ENCODE data around the gene ACSM3.
"Not testable (repeated sequence)": the region's sequence is repeated elsewhere in the genome, so short reads cannot be mapped to it uniquely, and the experiment has no call there.

The ACSM3 gene

GRCh38 chr16:20768121-20768520 lies 4.3 kb downstream of the ACSM3 start:
- no peaks in the 10 kb centered on the region for H3K27me3 Mint-ChIP-seq (ENCODE audit: low read depth)
- no peaks in the 10 kb centered on the region for H3K9me3 Mint-ChIP-seq
- no peak overlapping the region for H3K4me3 Mint-ChIP-seq
- no peak overlapping the region for H3K27ac Mint-ChIP-seq
- H3K4me1 Mint-ChIP-seq (ENCODE audit: low read depth): peaks cover 9% of the 10 kb centered on the region
- no peaks in the 10 kb centered on the region for H3K36me3 Mint-ChIP-seq (ENCODE audit: low read depth)

DNA sequence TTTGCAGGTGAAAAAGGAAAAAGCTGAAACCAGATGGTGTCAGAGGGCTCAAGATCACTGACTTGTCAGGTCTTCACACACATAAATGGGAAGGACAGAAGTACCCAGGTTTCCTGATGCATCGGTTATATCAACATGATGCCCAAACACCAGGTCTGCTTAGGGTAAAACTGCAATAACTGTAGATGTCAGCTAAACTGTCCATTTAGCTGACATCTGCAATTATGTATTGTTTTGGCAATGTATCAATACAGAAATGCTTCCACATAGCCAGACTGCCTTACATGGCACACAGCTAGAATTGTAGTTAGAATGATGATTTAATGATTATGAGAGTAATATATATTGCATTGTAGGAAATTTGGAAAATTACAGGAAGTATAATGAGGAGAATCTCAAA lies 5.0 kb downstream of the ACSM3 start:
- Mint-ChIP-seq H3K27me3 (ENCODE audit: low read depth) (no peaks in the 10 kb centered on the region), H3K36me3 (ENCODE audit: low read depth) (no peaks in the 10 kb centered on the region), H3K4me1 (ENCODE audit: low read depth) (peaks cover 4% of the 10 kb centered on the region), H3K27ac (no peak overlapping the region), H3K4me3 (no peak overlapping the region), H3K9me3 (no peaks in the 10 kb centered on the region)

GRCh38 chr16:20773679-20774078 lies 9.9 kb downstream of the ACSM3 start:
- Mint-ChIP-seq H3K36me3 (ENCODE audit: low read depth) (no peaks in the 10 kb centered on the region), H3K9me3 (no peaks in the 10 kb centered on the region), H3K4me3 (no peak overlapping the region), H3K27ac (no peak overlapping the region), H3K4me1 (ENCODE audit: low read depth) (no peaks in the 10 kb centered on the region), H3K27me3 (ENCODE audit: low read depth) (no peaks in the 10 kb centered on the region)

- no peaks in the 10 kb centered on the region for H3K27me3 Mint-ChIP-seq (ENCODE audit: low read depth)
- no peaks in the 10 kb centered on the region for H3K36me3 Mint-ChIP-seq (ENCODE audit: low read depth)
- no peaks in the 10 kb centered on the region for H3K9me3 Mint-ChIP-seq
- no peak overlapping the region for H3K27ac Mint-ChIP-seq
- no peaks in the 10 kb centered on the region for H3K4me1 Mint-ChIP-seq (ENCODE audit: low read depth)
- H3K4me3 Mint-ChIP-seq: no peak overlapping the region
Observed at GRCh38 chr16:20774703-20775362, 11.0 kb downstream of the ACSM3 start.

- H3K4me1 Mint-ChIP-seq (ENCODE audit: low read depth): no peaks in the 10 kb centered on the region
- no peaks in the 10 kb centered on the region for H3K9me3 Mint-ChIP-seq
- H3K36me3 Mint-ChIP-seq (ENCODE audit: low read depth): no peaks in the 10 kb centered on the region
- H3K27ac Mint-ChIP-seq: no peak overlapping the region
- no peak overlapping the region for H3K4me3 Mint-ChIP-seq
- no peaks in the 10 kb centered on the region for H3K27me3 Mint-ChIP-seq (ENCODE audit: low read depth)
Observed at GRCh38 chr16:20781697-20782096, 17.9 kb downstream of the ACSM3 start.

- no peaks in the 10 kb centered on the region for H3K27me3 Mint-ChIP-seq (ENCODE audit: low read depth)
- H3K27ac Mint-ChIP-seq: no peak overlapping the region
- no peak overlapping the region for H3K4me3 Mint-ChIP-seq
- H3K9me3 Mint-ChIP-seq: no peaks in the 10 kb centered on the region
- H3K36me3 Mint-ChIP-seq (ENCODE audit: low read depth): no peaks in the 10 kb centered on the region
- H3K4me1 Mint-ChIP-seq (ENCODE audit: low read depth): no peaks in the 10 kb centered on the region
Observed at GRCh38 chr16:20782470-20782869, 18.7 kb downstream of the ACSM3 start.

DNA sequence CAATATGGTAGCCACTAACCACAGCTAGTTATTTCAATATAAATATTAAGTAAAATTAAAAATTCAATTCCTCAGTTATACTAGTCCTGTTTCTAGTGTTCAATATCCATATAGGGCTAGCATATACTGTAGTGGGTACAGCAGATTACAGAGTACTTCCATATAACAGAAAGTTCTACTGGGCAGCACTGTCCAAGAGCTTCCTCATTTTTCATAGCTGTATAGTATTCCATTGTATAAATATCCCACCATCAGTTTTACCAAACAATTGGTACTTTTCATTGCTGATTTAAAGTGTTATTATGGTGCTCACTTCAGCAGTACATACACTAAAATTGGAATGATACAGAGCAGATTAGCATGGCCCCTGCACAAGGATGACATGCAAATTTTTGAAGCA lies 20.4 kb downstream of the ACSM3 start:
- Mint-ChIP-seq H3K36me3 (ENCODE audit: low read depth) (no peaks in the 10 kb centered on the region), H3K4me1 (ENCODE audit: low read depth) (no peaks in the 10 kb centered on the region), H3K27ac (no peak overlapping the region), H3K9me3 (no peaks in the 10 kb centered on the region), H3K27me3 (ENCODE audit: low read depth) (no peaks in the 10 kb centered on the region), H3K4me3 (no peak overlapping the region)

- Mint-ChIP-seq H3K27ac (no peak overlapping the region), H3K4me3 (no peak overlapping the region), H3K9me3 (no peaks in the 10 kb centered on the region), H3K27me3 (ENCODE audit: low read depth) (no peaks in the 10 kb centered on the region), H3K36me3 (ENCODE audit: low read depth) (no peaks in the 10 kb centered on the region), H3K4me1 (ENCODE audit: low read depth) (no peaks in the 10 kb centered on the region)
Observed at GRCh38 chr16:20789130-20789529, 25.3 kb downstream of the ACSM3 start.

DNA sequence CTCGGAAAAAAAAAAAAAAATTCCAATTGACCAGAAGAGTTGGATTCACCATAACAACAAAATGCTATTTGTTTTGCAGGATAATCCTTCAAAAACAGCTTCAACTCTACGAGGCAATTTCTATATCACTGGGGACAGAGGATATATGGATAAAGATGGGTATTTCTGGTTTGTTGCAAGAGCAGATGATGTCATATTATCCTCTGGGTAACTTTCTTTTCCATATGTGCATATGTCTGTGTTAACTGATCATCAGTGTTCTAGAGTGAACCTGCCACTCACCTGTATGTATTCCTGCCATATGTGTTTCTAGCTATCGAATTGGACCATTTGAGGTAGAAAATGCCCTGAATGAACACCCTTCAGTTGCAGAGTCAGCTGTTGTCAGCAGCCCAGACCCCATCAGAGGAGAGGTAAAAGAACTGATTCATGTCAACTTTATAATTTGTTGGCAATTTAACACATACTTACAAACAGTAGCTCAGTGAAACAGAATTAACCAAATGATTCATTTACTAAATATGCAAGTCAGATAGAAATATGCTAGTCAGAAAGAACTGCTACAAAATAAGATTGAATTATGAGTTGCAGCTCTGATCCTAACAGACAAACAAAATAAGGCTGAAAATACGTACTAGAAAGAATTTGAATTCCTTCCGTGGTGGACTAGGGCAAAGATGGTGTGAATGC lies 28.3 kb downstream of the ACSM3 start:
- H3K36me3 Mint-ChIP-seq (ENCODE audit: low read depth): peaks cover 4% of the 10 kb centered on the region
- no peak overlapping the region for H3K27ac Mint-ChIP-seq
- H3K4me3 Mint-ChIP-seq: no peak overlapping the region
- H3K4me1 Mint-ChIP-seq (ENCODE audit: low read depth): no peaks in the 10 kb centered on the region
- no peaks in the 10 kb centered on the region for H3K9me3 Mint-ChIP-seq
- no peaks in the 10 kb centered on the region for H3K27me3 Mint-ChIP-seq (ENCODE audit: low read depth)

GRCh38 chr16:20798364-20798763 lies 34.5 kb downstream of the ACSM3 start:
- Mint-ChIP-seq H3K4me3 (no peak overlapping the region), H3K9me3 (no peaks in the 10 kb centered on the region), H3K4me1 (ENCODE audit: low read depth) (peaks cover 15% of the 10 kb centered on the region), H3K27ac (no peak overlapping the region), H3K27me3 (ENCODE audit: low read depth) (no peaks in the 10 kb centered on the region), H3K36me3 (ENCODE audit: low read depth) (peaks cover 17% of the 10 kb centered on the region)

DNA sequence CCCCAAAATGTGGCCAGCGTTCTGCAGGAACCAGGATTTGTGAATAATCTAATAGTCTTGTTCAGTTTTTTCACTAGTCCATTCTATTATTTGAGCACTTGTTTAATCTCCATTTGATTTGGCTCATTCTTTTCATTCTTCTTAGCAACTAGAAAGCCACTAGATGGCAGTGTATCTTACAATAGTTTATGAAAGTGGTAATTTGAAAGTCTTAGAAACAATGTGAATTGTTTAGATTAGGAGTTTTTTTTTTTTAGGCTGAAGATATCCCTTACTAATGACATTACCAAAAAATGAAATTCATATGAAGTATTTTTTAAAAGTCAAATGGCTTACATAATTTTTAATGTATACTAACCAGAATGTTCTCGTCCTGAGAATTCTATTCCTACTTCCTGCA lies 35.8 kb downstream of the ACSM3 start:
- Mint-ChIP-seq H3K4me3 (no peak overlapping the region), H3K27ac (no peak overlapping the region), H3K9me3 (no peaks in the 10 kb centered on the region), H3K27me3 (ENCODE audit: low read depth) (no peaks in the 10 kb centered on the region), H3K4me1 (ENCODE audit: low read depth) (peaks cover 15% of the 10 kb centered on the region), H3K36me3 (ENCODE audit: low read depth) (peaks cover 17% of the 10 kb centered on the region)

- no peaks in the 10 kb centered on the region for H3K9me3 Mint-ChIP-seq
- H3K4me3 Mint-ChIP-seq: no peak overlapping the region
- peaks cover 17% of the 10 kb centered on the region for H3K36me3 Mint-ChIP-seq (ENCODE audit: low read depth)
- H3K27me3 Mint-ChIP-seq (ENCODE audit: low read depth): no peaks in the 10 kb centered on the region
- no peak overlapping the region for H3K27ac Mint-ChIP-seq
- H3K4me1 Mint-ChIP-seq (ENCODE audit: low read depth): peaks cover 20% of the 10 kb centered on the region
Observed at GRCh38 chr16:20801278-20801677, 37.5 kb downstream of the ACSM3 start.

DNA sequence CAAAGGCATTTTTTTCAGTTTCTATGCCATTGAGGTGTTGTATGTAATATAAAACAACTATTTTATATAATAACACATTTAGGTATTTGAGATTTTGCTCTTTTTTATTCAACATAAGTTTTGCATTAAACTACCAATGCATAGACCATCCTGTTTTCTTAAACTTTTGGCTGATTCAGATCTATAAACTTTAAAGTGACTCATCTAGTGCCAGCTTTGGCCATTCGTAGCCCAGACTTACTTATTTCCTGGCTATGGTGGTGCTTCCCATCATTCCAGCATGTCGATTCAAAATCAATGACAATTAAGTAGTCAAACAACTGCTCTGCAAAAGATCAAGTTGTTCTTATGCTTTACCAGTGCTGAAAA lies 39.4 kb downstream of the ACSM3 start:
- Mint-ChIP-seq H3K36me3 (ENCODE audit: low read depth) (peaks cover 9% of the 10 kb centered on the region), H3K4me1 (ENCODE audit: low read depth) (peaks cover 25% of the 10 kb centered on the region), H3K4me3 (no peak overlapping the region), H3K9me3 (no peaks in the 10 kb centered on the region), H3K27ac (no peak overlapping the region), H3K27me3 (ENCODE audit: low read depth) (no peaks in the 10 kb centered on the region)

- H3K4me3 Mint-ChIP-seq: no peak overlapping the region
- peaks cover 6% of the 10 kb centered on the region for H3K36me3 Mint-ChIP-seq (ENCODE audit: low read depth)
- no peaks in the 10 kb centered on the region for H3K9me3 Mint-ChIP-seq
- no peak overlapping the region for H3K27ac Mint-ChIP-seq
- H3K27me3 Mint-ChIP-seq (ENCODE audit: low read depth): no peaks in the 10 kb centered on the region
- peaks cover 22% of the 10 kb centered on the region for H3K4me1 Mint-ChIP-seq (ENCODE audit: low read depth)
Observed at GRCh38 chr16:20803561-20804214, 39.9 kb downstream of the ACSM3 start.

DNA sequence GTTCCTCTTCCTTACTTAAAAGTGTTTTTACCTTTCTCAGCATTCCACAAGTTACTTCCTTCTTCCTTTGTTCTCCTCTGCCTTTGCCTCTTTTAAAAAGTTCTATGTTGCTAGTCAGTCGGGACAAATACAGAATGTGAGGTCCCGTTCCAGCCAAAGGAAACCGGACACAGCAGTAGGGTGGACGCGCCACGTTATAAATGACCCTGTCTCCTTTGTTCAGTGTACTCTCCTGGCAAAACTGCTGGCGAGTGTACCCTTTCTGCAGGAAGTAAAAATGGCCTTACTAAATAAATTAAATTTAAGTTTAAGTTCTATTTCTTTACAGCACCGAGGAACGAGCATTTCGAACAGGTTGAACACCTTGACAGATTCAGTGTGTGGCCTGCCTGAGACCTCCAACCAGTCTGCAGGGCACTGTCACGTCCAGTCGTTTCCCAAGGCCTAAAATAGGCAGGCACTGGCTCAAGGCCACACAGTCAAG lies 41.9 kb downstream of the ACSM3 start:
- Mint-ChIP-seq H3K4me3 (peak overlapping the region; percentile 99), H3K27ac (peak overlapping the region; percentile 97), H3K4me1 (ENCODE audit: low read depth) (peaks cover 19% of the 10 kb centered on the region)
- H3K27me3 Mint-ChIP-seq (ENCODE audit: low read depth); H3K36me3 Mint-ChIP-seq (ENCODE audit: low read depth); H3K9me3 Mint-ChIP-seq: not testable (repeated sequence)

Measured in T-helper 1 cell treated with Interleukin-12 subunit alpha and Interleukin-12 subunit beta and Interleukin-4 antibody, amounts not matched to agents 30 μg/mL and 1 μg/mL, for 36 hours (primary cell).